HG02623 (cell line): ENCODE results near the gene TRPM5.

Experiments
- ATAC-seq: cut with Tn5 transposase; IDR thresholded peaks from one replicate; pipeline ENCODE4 v1.9.1; 2021; ENCODE audit warnings: moderate library complexity; ENCODE audit not compliant: unreplicated experiment

TRPM5 gene

DNA sequence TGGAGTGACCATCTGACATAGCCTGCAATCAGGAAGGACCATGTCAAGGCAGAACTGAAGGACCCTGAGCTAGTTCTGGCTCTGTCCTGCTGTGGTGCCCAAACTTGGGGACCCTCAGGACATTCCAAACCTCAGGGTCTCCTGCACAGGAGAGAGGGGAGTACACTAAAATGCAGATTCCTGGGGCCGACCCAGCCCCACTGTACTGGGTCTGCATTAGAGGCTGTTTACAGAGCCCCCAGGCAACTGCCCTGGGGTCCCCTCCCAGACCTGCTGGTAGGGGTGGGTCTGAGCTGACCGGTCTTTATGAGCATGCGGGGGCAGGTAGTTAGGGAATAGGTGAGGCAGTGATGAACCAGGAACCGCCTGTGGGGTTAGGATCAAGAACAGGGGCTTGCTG lies 6.8 kb downstream of the TRPM5 start:
- no peak for ATAC-seq

DNA sequence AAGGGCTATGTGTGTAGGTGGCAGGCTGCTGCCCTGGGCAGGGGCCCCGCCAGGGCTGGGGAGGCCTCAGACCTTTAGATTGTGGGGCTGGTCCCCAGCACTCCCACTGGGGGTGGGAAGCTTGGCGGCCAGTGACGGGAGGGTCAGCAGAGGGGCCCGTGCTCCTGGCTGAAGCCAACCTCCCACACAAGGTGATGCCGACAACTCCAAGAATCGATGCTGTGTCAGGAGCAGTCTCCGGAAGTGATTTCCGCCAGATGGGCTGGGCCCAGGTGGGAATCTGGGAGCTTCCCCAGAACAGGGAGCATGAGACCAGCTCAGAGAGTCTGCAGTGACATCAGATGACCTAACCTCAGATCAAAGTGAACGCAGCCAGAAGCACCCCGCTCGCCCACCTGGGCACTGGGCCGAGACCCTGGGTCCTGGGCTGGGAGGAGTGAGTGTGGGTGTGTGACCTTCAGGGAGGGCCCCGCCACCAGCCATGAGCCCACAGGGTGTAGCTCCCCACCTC lies 7.7 kb downstream of the TRPM5 start:
- ATAC-seq, result no peak

DNA sequence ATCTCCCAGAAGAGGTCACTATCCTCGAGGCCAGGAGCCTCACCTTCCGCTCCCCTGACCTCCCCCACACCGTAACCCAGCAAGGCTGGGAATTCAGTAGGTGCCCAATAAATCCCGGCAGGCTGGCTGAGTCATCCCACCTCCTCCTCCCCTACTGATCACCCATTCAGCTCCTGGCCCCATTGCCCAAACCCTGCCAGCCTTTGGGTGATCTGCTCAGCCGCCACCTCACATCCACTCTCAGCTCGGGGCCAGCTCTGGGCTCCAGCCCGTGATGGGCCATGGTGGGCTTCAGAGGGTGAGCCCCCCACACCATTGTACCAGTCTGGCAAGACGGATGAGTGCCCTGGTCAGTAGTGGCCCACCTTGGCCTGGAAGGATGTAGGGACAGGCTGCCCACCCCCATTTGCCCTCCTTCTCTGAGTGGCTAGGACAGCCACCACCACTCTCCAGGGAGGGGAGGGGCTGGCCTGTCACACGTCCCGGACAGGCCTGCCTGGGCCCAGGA lies 8.2 kb downstream of the TRPM5 start:
- no peak for ATAC-seq

DNA sequence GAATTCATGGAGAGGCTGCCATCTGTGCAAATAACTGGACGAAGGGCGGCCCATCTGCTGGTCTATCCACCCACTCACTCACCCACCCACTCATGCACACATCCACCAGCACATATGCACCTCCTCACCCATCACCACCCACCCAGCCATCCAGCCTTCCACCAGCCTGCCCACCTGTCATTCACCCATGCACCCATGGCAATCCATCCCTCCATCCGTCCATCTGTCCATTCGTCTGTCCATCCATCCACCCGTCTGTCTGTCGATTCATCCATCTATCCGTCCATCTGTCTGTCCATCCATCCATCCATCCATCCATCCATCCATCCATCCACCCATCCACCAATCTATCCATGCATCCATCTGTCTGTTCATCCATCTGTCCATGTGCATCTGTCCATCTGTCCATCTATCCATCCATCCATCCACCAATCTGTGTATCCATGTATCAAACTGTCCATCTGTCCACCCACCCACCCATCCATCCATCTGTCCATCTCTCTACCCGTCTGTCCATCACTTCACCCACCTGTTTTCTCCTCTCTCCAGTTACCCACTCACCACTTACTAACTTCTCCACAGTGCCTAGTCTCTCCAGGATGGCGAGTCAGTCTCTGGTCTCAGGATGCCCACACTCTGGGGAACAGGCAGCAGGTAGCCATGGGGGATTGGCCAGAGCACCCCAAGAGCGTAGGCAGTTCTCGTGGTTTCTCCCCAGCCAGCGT lies 8.9 kb downstream of the TRPM5 start:
- ATAC-seq, result no peak

DNA sequence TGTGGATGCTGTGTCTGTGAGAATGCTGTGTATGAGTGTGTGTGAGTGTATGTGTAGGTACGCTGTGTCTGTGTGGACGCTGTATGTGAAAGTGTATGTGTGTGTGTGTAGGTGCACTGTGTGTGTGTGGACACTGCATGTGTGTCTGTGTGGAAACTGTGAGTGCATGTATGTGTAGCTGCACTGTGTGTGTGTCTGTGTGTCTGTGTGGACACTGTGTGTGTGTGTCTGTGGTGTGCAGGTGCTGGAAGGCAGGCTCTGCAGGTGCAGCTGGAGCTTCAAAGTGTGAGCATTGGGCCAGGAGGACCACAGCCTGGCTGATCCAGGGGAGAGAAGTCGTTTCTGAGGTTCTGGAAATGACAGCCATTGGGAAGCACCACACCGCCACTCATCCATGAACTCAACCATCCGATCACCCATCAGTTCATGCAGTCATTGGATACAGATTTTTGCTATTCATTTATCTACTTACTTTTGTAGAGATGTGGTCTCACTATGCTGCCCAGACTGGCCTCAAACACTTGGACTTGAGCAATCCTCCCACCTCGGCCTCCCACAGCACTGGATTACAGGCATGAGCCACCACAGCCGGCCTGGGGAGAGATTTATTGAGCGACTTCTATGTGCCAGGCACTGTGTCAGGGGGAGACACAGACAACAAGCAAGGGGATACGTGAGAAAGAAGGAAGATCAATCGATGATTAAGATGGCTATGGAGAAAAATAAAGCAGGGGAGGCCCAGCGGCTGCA lies 9.6 kb downstream of the TRPM5 start:
- ATAC-seq, result no peak

DNA sequence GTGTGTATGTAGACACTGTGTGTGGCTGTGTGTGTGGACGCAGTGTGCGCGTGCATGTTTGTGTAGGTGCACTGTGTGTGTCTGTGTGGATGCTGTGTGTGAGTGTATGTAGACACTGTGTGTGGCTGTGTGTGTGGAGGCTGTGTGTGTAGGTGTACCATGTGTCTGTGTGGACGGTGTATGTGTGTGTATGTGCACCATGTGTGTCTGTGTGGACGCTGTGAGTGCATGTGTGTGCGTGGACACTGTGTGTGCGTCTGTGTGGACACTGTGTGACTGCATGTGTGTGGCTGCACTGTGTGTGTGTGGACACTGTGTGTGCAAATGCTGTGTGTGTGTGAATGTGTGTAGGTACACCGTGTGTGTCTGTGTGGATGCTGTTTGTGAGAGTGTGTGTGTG lies 10.3 kb downstream of the TRPM5 start:
- ATAC-seq, result no peak

DNA sequence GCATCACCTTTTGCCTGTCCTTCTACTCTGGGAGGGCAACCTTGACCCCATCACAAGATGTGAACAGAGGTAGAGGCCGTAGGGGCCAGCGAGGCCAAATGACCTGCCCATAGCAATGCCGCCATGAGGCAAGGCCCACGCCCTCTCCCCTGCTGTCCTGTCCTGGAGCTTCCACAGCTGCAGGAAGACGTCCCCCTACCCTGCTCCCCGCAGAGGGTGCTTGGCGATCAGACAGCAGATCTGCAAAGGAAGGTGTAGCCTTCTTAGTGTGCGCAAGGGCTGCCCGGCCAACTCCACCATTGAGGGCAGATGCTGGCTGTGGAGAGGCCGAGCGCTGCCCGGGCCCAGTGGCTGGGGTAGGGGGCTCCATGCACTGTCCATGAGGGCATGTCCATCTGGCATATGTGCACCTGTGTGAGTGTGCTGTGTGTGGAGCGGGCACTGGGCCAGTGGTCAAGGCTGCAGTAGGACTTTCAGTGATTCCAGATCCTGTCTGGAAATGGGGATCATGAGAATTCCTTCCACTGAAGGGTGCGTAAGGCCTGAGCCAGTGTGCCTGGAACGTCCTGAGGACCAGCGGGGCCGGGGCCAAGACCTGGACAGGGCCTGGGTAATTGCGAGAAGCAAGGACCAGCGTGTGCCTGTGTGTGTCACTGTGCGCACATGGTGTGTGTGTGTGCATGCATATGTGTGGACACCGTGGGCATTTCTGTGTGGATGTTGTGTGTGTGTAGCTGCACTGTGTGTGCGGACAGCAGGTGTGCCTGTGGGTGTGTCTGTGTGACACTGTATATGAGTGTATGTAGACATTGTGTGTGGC lies 11.0 kb downstream of the TRPM5 start:
- no peak for ATAC-seq

DNA sequence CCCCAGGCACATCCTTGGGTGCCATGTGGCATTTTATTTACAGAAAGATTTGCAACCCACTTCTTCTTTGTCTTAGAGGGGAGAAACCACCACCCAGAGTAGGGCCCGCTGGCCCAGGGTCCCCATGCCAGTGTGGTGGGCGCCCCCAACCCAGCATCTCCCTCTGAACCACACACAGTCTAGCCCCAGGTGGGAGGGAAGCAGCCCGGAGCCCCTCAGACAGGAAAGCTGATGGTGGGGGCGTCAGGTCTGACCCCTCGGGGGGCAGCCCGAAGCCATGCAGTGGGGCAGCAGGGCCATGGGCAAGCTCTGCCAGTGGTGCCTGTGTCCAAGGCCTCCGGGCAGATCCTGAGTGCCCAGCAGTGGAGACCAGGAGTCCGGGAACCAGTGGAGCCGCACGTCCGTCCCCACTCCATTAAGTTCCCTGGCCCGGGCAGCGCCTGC lies 11.7 kb downstream of the TRPM5 start:
- ATAC-seq, result no peak

DNA sequence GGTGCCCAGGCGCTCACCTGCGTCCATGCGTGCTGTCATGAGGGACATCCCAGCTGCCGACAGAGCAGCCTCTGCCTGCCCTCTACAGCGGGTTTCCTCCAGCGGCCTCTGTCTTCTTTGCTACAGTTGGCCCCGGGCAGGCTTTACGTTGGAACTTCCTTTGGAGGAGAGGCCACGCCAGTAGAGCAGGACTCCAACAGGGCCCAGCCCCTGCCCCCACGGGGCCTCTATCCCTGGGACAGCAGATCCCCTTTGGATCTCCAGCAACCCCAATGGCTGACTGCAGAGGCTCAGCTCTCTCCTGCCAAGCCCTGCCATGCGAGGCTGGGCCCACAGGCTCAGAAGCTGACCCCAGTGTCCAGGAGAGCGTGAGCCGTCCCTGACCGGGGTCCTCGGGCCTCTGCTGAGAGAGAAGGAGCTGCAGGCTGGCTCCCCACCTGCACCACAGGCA lies 12.1 kb downstream of the TRPM5 start:
- no peak for ATAC-seq

DNA sequence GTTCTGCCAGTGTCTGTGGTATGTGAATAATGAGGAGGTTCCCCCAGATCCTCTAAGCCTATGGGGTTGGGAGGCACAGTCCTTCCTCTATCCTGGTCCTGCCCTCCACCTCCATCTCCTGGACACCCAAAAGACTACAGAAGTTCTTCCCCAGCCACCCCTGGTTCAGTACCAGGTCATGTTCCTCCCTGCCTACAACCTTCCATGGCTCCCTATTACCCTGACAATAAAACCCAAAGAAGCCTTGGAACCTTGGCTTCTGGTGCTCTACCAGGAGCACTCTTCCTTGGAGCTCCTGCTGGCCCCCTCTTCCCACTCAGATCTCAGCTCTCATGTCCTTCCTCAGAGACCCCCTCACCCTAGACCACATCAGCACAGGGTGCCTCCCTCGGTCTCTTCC lies 12.9 kb downstream of the TRPM5 start:
- ATAC-seq, result no peak

DNA sequence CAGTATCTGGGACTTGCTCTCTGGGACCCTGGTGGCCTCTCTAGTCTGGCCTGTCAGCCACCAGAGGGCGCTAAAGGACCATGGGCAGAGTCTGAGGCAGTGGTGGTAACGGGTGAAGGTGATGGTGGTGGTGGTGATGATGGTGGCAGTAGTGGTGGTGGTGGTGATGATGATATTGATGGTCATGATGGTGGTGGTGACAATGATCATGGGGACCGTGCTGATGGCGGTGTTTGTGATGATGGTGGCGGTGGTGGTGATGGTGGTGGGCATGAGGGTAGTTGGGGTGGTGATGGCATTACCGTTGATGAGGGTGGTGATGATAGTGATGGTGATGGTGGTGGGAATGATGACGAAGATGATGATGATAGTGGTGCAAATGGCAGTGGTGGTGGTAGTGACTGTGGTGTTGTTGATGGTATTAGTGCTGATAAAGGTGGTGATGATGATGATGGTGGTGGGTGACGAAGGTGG lies 16.0 kb downstream of the TRPM5 start:
- ATAC-seq, result no peak

DNA sequence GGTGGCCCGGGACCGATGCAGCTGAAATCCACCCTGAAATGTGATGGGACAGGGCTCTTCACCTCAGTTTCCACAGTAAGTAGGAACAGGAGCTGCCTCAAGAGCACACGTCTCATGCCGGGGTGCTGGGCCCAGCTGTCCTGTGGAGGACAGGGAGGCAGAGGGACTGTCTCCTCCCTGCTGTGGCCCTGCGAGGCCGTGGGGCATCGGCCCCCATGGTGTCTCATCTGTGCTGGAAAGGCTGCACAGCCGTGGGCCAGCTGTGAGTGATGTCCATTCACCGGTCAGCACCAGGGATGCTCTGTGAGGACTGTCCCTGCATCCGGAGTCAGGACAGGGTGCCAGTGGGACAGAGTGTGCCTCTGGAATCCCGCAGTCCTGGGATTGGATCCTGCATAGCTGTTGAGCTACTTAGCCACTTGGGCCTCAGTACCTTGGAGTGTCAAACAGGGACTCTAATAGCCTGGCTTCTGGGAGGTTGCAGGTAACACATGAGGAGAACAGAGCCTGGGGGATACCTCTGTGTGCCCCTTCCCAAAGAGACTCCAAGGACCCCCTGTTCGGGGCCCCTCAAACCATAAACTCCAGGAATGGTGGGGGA lies 16.5 kb downstream of the TRPM5 start:
- ATAC-seq, result no peak

DNA sequence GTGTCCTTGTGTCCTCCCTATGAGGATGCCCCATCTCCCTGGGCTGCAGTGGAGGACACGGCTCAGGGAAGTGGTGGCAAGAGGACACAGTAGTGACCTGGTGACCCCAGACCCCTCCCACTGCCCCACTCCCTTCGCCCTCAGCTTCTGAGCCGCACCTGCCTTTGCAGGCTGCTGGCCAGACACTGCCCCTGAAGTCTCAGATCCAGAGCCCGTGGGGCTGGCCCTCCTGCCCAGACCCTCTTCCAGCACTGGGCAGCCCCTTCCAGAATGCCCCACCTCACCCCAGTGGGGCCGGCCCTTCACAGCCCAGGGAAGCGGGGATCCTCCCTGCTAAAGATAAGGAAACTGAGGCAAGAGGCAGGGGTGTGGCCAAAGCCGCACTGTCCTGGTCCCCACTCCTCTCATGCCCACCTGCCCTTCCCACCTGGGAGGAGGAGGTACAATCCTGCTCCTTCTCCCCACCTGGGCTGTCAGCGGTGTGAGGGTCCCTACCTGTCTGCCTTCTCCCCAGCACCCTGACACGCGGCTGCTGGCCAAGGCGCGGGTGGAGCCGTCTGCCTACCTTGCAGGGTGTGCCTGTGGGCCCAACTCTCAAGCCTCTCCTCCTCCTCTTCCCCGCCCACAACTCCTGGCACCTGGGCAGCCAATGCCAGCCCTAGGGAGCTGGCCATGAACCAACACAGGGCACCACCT lies 17.3 kb downstream of the TRPM5 start:
- no peak for ATAC-seq

DNA sequence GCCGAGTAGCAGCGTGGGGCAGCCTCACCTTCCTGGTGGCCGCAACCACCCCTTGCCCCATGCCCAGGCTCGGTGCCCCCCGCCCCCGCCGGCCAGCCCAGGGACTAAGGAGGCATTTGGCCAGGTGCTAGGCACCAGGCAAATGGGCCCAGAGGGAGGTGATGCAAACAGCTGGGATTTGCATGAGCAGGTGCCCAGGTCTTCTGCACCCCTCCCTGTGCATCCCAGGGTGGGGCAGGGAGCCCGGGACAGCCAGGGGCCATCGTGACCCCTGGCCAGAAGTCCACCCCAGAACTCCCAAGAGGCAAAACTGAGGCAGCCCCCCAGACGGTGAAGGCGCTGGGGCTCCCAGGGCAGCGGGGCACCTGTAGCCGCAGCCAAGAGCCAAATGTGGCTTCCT lies 18.1 kb downstream of the TRPM5 start:
- no peak for ATAC-seq

DNA sequence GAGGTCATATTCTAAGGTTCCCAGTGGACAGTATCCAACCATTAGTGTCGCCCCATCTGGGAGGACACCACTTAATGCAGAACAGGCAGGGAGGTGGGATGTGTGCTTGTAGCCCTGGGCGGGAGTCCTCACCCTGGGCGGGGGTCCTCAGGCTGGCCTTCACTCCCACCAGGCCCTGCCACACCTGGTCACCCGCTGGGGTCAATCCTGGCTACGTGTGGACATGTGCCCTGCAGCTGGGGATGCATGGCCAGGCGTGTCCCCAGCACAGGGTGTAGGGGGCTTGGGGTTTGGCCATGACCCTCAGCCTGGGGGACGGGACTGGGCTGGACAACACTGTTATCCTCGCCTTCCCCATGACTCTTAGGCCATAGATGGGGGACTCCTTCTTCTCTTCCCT lies 18.8 kb downstream of the TRPM5 start:
- ATAC-seq, result no peak

DNA sequence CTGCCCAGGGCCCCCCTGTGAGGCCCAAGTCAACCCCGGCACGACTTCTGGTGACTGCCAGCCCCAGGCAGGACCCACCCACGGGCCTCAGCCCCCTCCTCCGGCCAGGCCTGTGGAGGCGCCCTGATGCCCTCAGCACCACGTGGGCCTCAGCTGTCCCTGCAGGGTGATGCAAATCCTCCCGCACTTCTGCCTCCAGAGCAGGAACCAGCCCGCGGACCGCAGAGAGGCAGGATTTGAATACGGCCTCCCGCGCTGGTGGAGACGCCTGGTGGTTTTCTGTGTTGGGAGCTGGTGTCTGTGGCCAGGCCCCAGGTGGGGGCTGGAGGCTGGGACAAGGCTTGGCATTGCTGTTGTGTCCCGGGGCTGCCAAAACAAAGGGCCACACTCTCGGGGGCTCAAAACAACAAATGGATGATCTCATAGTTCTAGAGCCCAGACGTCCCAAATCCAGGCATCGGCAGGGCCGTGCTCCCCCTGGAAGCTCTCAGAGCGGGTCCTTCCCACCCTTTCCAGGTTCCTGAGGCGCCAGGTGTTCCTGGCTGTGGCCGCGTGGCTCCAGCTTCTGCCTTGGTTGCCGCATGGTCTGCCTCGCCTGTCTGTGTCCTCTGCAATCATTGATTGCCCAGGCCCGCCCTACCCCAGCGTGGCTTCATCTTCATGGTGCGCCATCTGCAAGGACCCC lies 19.4 kb downstream of the TRPM5 start:
- ATAC-seq, result no peak

DNA sequence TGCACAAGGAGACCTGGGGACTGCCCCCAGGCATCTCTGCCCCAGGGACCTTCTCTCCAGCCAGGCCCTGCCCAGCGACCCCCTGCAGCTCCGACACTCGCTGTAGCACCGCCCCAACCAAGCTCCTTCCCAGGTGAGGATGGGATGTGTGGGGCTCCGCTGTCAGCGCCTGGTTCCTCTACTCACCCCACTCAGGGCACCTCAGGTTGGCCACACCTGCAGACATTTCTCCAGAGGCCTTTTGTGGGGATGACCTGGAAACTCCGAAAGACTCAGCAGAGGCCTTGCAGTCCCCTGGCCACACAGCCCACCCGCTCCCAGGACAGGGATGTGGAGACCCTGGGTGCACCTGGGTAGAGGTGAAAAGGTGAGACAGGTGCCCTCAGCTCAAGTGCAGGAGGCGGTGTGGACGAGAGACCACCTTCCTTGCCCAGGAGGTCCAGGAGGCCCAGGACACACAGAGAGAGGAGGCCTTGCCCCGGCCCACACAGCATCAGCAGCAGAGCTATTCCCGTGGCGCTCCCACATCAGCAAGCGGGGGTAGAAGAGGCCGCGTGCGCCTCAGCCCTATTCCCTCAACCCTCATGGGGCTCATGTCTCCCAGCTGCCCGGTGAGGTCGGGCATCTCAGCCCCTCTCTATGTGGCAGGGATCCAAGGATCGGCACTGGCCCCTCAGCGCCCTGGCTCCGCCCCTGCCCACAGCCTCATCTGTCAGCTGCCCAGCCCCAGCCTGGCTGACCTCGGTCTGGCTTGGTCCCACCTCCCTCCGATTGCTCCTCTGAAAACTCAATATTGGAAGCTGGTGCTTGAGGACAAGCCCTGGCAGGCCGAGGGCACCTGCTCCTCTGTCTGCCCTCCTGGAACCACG lies 20.9 kb downstream of the TRPM5 start:
- ATAC-seq, result no peak

DNA sequence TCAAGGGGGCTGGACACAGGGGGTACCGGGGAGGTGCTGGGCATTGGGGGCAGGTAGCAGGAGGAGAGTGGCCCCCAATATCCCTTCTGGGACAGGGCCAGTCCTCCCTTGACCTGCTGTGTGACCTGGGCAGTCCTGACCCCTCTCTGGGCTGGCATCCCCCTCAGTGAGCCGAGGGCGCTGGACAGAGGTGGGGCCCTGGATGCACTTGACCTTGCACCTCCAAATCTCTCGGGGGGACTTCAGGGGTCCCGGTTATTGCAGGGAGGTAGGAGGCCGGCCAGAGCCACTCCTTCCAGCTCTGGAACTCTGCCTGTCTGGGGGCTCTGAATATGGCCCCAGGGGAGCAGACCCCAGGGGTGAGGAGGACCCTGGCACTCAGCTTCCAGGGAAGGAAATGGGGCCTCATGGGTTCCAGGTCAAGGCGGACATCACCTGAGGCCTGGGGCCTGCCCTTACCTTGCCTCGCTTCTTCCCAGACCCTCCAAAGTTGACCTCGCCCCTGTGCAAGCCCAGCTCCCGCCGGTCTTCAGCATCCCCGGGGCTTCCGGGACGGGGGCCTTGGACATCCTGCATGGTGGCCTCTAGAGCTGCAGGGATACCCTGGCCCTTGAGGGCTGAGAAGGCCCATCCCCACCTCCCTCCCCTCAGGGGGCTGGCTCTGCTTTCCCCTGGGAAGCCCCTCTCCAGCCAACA lies 21.7 kb downstream of the TRPM5 start:
- no peak for ATAC-seq
